Loucy (cell line): ENCODE results near the gene NCAPD3.
"Not testable (repeated sequence)": the region's sequence is repeated elsewhere in the genome, so short reads cannot be mapped to it uniquely, and the experiment has no call there.

Experiments used
- H2AFZ ChIP-seq: fragments of 200-600 bp; sonication (generic); 2 replicates; pipeline ENCODE4 v1.6.0; 2016; ENCODE audit warnings: antibody characterized with exemption, mild to moderate bottlenecking, low read length, moderate library complexity
- H3F3A ChIP-seq: fragments of 200-600 bp; 2 replicates; pipeline ENCODE4 v1.6.0; 2016; ENCODE audit warnings: antibody characterized with exemption, low read depth, mild to moderate bottlenecking
- H3K27me3 ChIP-seq: fragments of 200-600 bp; sonication (generic); 2 replicates; pipeline ENCODE4 v1.6.1; 2014; ENCODE audit warnings: low read length, mild to moderate bottlenecking; ENCODE audit not compliant: insufficient read depth, poor library complexity, severe bottlenecking
- H3K36me3 ChIP-seq: fragments of 200-600 bp; sonication (generic); 2 replicates; pipeline ENCODE4 v1.6.1; 2016; ENCODE audit warnings: low read length; ENCODE audit not compliant: insufficient read depth
- H3K4me1 ChIP-seq: fragments of 200-600 bp; sonication (generic); 2 replicates; pipeline ENCODE4 v1.5.1; 2014; ENCODE audit warnings: low read length, mild to moderate bottlenecking; ENCODE audit not compliant: insufficient read depth, poor library complexity, severe bottlenecking
- H3K4me2 ChIP-seq: fragments of 200-600 bp; sonication (generic); 2 replicates; pipeline ENCODE4 v1.6.0; 2014; ENCODE audit warnings: antibody characterized with exemption, low read length, low read depth, mild to moderate bottlenecking; ENCODE audit not compliant: poor library complexity, severe bottlenecking
- H3K4me3 ChIP-seq: fragments of 200-600 bp; sonication (generic); 2 replicates; pipeline ENCODE4 v1.5.1; 2014; ENCODE audit warnings: low read length, mild to moderate bottlenecking, mixed read lengths; ENCODE audit not compliant: poor library complexity, severe bottlenecking
- H3K79me2 ChIP-seq: fragments of 200-600 bp; sonication (generic); 2 replicates; pipeline ENCODE4 v1.6.1; 2014; ENCODE audit warnings: low read length; ENCODE audit not compliant: insufficient read depth
- H3K9ac ChIP-seq: fragments of 200-600 bp; sonication (generic); 2 replicates; pipeline ENCODE4 v1.6.0; 2014; ENCODE audit warnings: mild to moderate bottlenecking, low read depth, low read length, moderate library complexity; ENCODE audit not compliant: poor library complexity, severe bottlenecking
- H3K9me2 ChIP-seq: fragments of 200-600 bp; sonication (generic); replicated peaks from 2 replicates; pipeline ENCODE4 v1.6.1; 2016; ENCODE audit warnings: low read depth, low read length, mixed read lengths
- H3K9me3 ChIP-seq: fragments of 200-600 bp; sonication (generic); 2 replicates; pipeline ENCODE4 v1.6.1; 2014; ENCODE audit warnings: mild to moderate bottlenecking, antibody characterized with exemption, low read length, low read depth; ENCODE audit not compliant: insufficient read depth
- H4K20me1 ChIP-seq: fragments of 200-600 bp; sonication (generic); 2 replicates; pipeline ENCODE4 v1.6.0; 2014; ENCODE audit warnings: antibody characterized with exemption, low read length, mild to moderate bottlenecking; ENCODE audit not compliant: insufficient read depth, poor library complexity, severe bottlenecking
- EZH2phosphoT487 ChIP-seq: fragments of 200-600 bp; IDR thresholded peaks from 2 replicates; pipeline ENCODE4 v1.6.1; 2018; ENCODE audit warnings: antibody characterized with exemption, mild to moderate bottlenecking, moderate library complexity, borderline replicate concordance
- TF ChIP-seq, protein P1 (sequence below): fragments of 200-600 bp; sonication (generic); conservative IDR thresholded peaks from 2 replicates; pipeline ENCODE4 v1.5.1; 2014; ENCODE audit warnings: mild to moderate bottlenecking, antibody characterized with exemption, low read length

The NCAPD3 gene

DNA sequence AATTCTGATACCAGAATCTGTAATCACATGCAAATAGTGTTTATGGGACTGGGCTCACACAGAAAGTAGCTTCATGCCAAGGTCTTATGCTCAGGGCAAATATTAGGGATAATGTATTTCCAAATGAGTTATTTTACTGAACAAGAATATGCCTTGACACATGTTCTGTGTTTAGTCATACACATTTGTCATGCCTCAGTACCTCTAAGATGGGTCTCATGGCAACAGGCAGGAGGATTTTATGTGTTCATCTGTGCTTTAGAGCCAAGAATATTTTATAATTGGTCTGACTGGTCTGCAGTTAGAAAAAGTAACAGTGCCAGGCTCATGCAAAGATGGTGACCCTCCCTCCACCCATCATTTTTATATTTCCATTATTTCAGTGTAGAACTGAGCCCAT, 105.8 kb downstream of the NCAPD3 start:
- Histone ChIP-seq H3K79me2 (no peaks in the 10 kb centered on the region), H2AFZ (no peak overlapping the region), H3K9me3 (no peaks in the 10 kb centered on the region), H3K9me2 (no peaks in the 10 kb centered on the region), H3K4me3 (no peak overlapping the region), H3K9ac (no peak overlapping the region), H4K20me1 (no peaks in the 10 kb centered on the region), H3F3A (no peaks in the 10 kb centered on the region), H3K4me1 (peaks cover 4% of the 10 kb centered on the region), H3K36me3 (no peaks in the 10 kb centered on the region), H3K27me3 (no peaks in the 10 kb centered on the region), H3K4me2 (no peak overlapping the region)
- TF ChIP-seq, protein P1, sequence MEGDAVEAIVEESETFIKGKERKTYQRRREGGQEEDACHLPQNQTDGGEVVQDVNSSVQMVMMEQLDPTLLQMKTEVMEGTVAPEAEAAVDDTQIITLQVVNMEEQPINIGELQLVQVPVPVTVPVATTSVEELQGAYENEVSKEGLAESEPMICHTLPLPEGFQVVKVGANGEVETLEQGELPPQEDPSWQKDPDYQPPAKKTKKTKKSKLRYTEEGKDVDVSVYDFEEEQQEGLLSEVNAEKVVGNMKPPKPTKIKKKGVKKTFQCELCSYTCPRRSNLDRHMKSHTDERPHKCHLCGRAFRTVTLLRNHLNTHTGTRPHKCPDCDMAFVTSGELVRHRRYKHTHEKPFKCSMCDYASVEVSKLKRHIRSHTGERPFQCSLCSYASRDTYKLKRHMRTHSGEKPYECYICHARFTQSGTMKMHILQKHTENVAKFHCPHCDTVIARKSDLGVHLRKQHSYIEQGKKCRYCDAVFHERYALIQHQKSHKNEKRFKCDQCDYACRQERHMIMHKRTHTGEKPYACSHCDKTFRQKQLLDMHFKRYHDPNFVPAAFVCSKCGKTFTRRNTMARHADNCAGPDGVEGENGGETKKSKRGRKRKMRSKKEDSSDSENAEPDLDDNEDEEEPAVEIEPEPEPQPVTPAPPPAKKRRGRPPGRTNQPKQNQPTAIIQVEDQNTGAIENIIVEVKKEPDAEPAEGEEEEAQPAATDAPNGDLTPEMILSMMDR, result no peak

DNA sequence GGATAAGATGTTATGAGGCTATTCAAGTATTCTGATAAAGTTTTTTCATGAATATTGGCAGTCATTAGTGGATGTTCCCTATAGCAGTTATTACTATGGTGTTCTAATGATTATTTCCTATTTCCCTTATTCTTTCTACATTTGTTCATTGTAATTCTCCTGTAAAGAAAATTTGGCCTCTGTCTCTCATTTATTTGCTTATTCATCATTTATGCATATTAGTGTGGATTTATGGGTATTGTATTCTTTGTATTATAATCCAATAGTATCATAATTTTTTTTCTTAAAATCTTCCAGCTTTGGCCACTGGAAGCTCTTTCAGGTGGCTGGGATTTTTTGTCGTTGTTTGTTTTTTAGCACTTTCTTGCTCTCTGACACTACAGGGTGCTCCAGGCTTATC, 107.6 kb downstream of the NCAPD3 start:
- H2AFZ ChIP-seq, result no peak overlapping the region
- TF ChIP-seq, protein P1, result no peak
- no peak for TF ChIP-seq EZH2phosphoT487
- no peaks in the 10 kb centered on the region for H3K79me2 ChIP-seq
- H3K36me3 ChIP-seq, result no peaks in the 10 kb centered on the region
- no peak overlapping the region for H3K4me3 ChIP-seq
- no peaks in the 10 kb centered on the region for H3K27me3 ChIP-seq
- H3K9me3 ChIP-seq, result no peaks in the 10 kb centered on the region
- peaks cover 4% of the 10 kb centered on the region for H3K4me1 ChIP-seq
- no peaks in the 10 kb centered on the region for H3K9me2 ChIP-seq
- no peak overlapping the region for H3K9ac ChIP-seq
- no peaks in the 10 kb centered on the region for H4K20me1 ChIP-seq
- no peaks in the 10 kb centered on the region for H3F3A ChIP-seq
- H3K4me2 ChIP-seq, result no peak overlapping the region

GRCh38 chr11:134113787-134114186, 110.0 kb downstream of the NCAPD3 start:
- H3K9me3 ChIP-seq, H4K20me1 ChIP-seq: not testable (repeated sequence)

DNA sequence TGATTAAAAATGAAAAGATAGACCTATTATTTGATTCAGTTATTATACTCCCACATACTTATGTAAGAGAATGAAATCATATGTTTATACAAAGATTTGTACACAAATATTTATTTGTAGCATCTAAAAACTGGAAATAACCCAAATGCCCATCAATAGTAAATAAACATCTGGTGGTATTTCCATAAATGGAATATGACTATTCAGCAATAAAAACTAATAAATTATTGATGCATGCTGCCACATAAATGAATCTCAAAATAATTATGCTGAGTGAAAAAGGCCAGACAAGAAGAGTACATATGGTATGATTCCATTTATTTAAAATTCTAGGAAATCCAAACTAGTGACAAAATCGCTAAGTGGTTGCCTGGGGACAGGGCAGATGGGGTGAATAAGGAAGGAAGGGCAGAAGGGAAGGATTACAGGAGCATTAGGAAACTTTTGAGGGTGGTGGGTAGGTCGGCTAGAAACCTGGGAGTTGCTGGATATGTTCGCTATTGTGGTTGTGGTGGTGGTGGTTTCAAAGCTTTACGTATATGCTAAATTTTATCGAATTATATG, 113.4 kb downstream of the NCAPD3 start:
- Histone ChIP-seq H3K79me2 (no peaks in the 10 kb centered on the region), H3F3A (no peaks in the 10 kb centered on the region), H3K9ac (no peak overlapping the region), H3K9me3 (no peaks in the 10 kb centered on the region; the same call in 1 of the 2 replicates), H3K4me1 (no peaks in the 10 kb centered on the region), H3K4me2 (no peak overlapping the region), H3K36me3 (no peaks in the 10 kb centered on the region), H4K20me1 (no peaks in the 10 kb centered on the region), H2AFZ (no peak overlapping the region), H3K4me3 (no peak overlapping the region), H3K9me2 (no peaks in the 10 kb centered on the region), H3K27me3 (no peaks in the 10 kb centered on the region)
- no peak for TF ChIP-seq EZH2phosphoT487
- TF ChIP-seq, protein P1, result no peak

More at GRCh38 chr11:134113787-134114186, 110.0 kb downstream of the NCAPD3 start:
- H3K9ac ChIP-seq, H3K27me3 ChIP-seq, H2AFZ ChIP-seq, H3K79me2 ChIP-seq, H3K4me2 ChIP-seq, H3K4me1 ChIP-seq, H3K9me2 ChIP-seq, H3F3A ChIP-seq, H3K36me3 ChIP-seq, H3K4me3 ChIP-seq: not testable (repeated sequence)
